ENCODE data around the gene XRCC4.
A peak's percentile ranks its signal among the peaks of the same experiment; 100 is the strongest.

XRCC4 gene

GRCh38 chr5:83222906-83223305, 145.6 kb downstream of the XRCC4 start:
- H3K4me3 Mint-ChIP-seq, result no peak overlapping the region
- H3K27me3 Mint-ChIP-seq (ENCODE audit: low read depth), result no peaks in the 10 kb centered on the region
- no peaks in the 10 kb centered on the region for H3K4me1 Mint-ChIP-seq
- no peak for TF ChIP-seq CTCF (IDR thresholded peaks at IDR 0.05; ENCODE audit: unreplicated experiment in 3 of 3)
- no peak overlapping the region for H3K27ac Mint-ChIP-seq
- H3K36me3 Mint-ChIP-seq (ENCODE audit: low read depth), result no peaks in the 10 kb centered on the region
- H3K9me3 Mint-ChIP-seq, result peaks cover 3% of the 10 kb centered on the region

- H3K36me3 Mint-ChIP-seq (ENCODE audit: low read depth), result no peaks in the 10 kb centered on the region
- no peaks in the 10 kb centered on the region for H3K27me3 Mint-ChIP-seq (ENCODE audit: low read depth)
- H3K4me3 Mint-ChIP-seq, result no peak overlapping the region
- TF ChIP-seq CTCF (IDR thresholded peaks at IDR 0.05; ENCODE audit: unreplicated experiment in 3 of 3), result no peak
- H3K27ac Mint-ChIP-seq, result no peak overlapping the region
- no peaks in the 10 kb centered on the region for H3K9me3 Mint-ChIP-seq
- no peaks in the 10 kb centered on the region for H3K4me1 Mint-ChIP-seq
These were observed 150.3 kb downstream of the XRCC4 start for GRCh38 chr5:83227611-83228010.

GRCh38 chr5:83230511-83230910, 153.2 kb downstream of the XRCC4 start:
- H3K36me3 Mint-ChIP-seq (ENCODE audit: low read depth), result no peaks in the 10 kb centered on the region
- no peaks in the 10 kb centered on the region for H3K4me1 Mint-ChIP-seq
- H3K4me3 Mint-ChIP-seq, result no peak overlapping the region
- H3K27me3 Mint-ChIP-seq (ENCODE audit: low read depth), result no peaks in the 10 kb centered on the region
- no peak for TF ChIP-seq CTCF (IDR thresholded peaks at IDR 0.05; ENCODE audit: unreplicated experiment in 3 of 3)
- H3K9me3 Mint-ChIP-seq, result no peaks in the 10 kb centered on the region
- H3K27ac Mint-ChIP-seq, result no peak overlapping the region

- H3K27me3 Mint-ChIP-seq (ENCODE audit: low read depth), result no peaks in the 10 kb centered on the region
- H3K9me3 Mint-ChIP-seq, result no peaks in the 10 kb centered on the region
- no peaks in the 10 kb centered on the region for H3K36me3 Mint-ChIP-seq (ENCODE audit: low read depth)
- no peak for TF ChIP-seq CTCF (IDR thresholded peaks at IDR 0.05; ENCODE audit: unreplicated experiment in 3 of 3)
- no peaks in the 10 kb centered on the region for H3K4me1 Mint-ChIP-seq
- H3K27ac Mint-ChIP-seq, result no peak overlapping the region
- no peak overlapping the region for H3K4me3 Mint-ChIP-seq
These were observed 167.2 kb downstream of the XRCC4 start for GRCh38 chr5:83244516-83244915.

- H3K36me3 Mint-ChIP-seq (ENCODE audit: low read depth), result no peaks in the 10 kb centered on the region
- no peak overlapping the region for H3K27ac Mint-ChIP-seq
- H3K4me3 Mint-ChIP-seq, result no peak overlapping the region
- H3K9me3 Mint-ChIP-seq, result no peaks in the 10 kb centered on the region
- no peaks in the 10 kb centered on the region for H3K4me1 Mint-ChIP-seq
- no peaks in the 10 kb centered on the region for H3K27me3 Mint-ChIP-seq (ENCODE audit: low read depth)
- no peak for TF ChIP-seq CTCF (IDR thresholded peaks at IDR 0.05; ENCODE audit: unreplicated experiment in 3 of 3)
These were observed 167.7 kb downstream of the XRCC4 start for GRCh38 chr5:83245037-83245436.

- Mint-ChIP-seq H3K9me3 (no peaks in the 10 kb centered on the region), H3K4me1 (no peaks in the 10 kb centered on the region), H3K36me3 (ENCODE audit: low read depth) (no peaks in the 10 kb centered on the region), H3K4me3 (no peak overlapping the region), H3K27me3 (ENCODE audit: low read depth) (no peaks in the 10 kb centered on the region), H3K27ac (peak overlapping the region in 1 of 3 experiments; percentile 10)
- TF ChIP-seq CTCF (IDR thresholded peaks at IDR 0.05; ENCODE audit: unreplicated experiment in 3 of 3), result no peak
These were observed 168.7 kb downstream of the XRCC4 start for GRCh38 chr5:83246071-83246470.

All from nephron (organoid).